GM18519 (cell line): ENCODE data around the gene BAZ2A.
"Not testable (repeated sequence)": the region's sequence is repeated elsewhere in the genome, so short reads cannot be mapped to it uniquely, and the experiment has no call there.

Experiments used
- ATAC-seq: cut with Tn5 transposase; IDR thresholded peaks from one replicate; pipeline ENCODE4 v1.9.1; 2021; ENCODE audit warnings: mild to moderate bottlenecking, moderate library complexity; ENCODE audit not compliant: unreplicated experiment, low FRiP score

Gene BAZ2A

GRCh38 chr12:56599797-56600196, 30.3 kb downstream of the BAZ2A start:
- ATAC-seq = no peak

DNA sequence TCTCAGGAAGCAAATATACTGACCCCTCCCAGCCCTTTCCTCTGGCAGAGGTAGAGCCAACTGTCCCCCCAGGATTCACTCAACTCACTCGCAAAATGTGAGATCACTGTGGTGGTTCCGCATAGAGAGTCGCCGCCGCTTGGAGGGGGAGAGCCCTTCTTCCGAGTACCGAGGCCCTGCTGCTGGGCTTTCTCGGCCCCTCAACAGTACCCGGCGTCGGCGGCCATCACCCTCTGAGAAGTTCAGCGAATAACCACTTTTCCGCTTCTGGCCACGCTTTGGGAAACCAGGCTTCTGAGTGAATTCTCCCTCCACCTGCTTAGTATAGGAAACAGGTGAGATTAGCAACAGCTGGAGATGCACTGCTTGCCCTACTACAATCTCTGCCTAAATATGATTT, 31.1 kb downstream of the BAZ2A start:
- ATAC-seq = no peak

- no peak for ATAC-seq
Measured at GRCh38 chr12:56596815-56597214, 33.3 kb downstream of the BAZ2A start.

DNA sequence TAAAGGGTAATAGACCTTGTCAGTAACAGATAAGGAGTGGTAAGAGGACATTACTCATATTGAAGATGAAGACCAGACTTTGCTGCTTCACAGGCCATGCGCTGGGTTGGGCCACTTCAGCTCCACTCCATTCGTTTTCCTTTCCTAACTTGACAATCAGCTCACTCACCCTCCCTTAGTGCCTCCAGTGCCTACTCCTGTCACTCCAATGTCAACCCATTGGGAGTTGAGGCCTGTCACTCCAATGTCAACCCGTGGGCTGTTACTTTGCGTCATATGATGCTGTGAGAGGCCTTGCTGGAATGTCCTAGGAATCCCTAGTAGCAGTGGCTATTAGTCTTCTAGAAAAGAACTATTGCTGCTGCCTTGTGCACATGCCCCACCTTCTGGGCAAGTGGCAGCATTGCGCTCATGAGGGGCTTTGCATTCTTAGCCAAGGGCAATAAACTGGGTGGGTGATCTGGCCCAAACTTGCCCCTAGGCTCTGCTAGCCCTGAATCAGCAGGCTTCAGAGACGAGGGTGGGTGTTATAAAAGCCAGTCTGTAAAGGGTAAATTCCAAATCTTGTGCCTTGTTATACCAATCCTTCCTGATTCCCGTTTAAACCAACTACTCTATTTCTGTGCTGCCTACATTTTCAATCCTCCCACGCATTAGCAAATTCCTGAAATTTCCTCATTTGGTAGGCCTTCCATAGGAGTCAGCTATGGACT, 36.1 kb downstream of the BAZ2A start:
- ATAC-seq = no peak

DNA sequence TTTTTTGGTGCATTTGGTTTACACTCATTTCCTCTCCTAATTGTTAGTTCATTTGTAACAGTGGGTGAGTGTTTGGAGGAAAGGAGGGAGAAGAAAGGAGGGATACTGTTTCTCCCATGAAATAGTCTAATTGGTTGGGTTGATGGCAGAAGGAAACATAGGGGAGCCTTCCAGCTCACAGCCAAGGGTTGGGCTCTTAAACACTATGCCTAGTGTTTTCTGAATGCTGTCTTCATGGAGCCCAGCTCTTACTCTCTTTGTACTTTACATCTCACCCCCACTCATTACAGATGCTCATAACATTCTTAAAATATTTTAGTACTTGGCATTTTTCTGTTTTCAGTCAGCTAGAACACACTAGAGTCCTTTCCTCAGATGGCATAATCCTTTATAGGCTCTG, 38.2 kb downstream of the BAZ2A start:
- no peak for ATAC-seq

GRCh38 chr12:56591126-56591525, 39.0 kb downstream of the BAZ2A start:
- no peak for ATAC-seq

- no peak for ATAC-seq
Measured at GRCh38 chr12:56590237-56590830, 39.8 kb downstream of the BAZ2A start.

GRCh38 chr12:56589783-56590182, 40.3 kb downstream of the BAZ2A start:
- no peak for ATAC-seq

- no peak for ATAC-seq
Measured at GRCh38 chr12:56585098-56585497, 45.0 kb downstream of the BAZ2A start.

GRCh38 chr12:56581418-56582145, 48.5 kb downstream of the BAZ2A start:
- ATAC-seq = no peak

- no peak for ATAC-seq
Measured at GRCh38 chr12:56578983-56579546, 51.1 kb downstream of the BAZ2A start.

DNA sequence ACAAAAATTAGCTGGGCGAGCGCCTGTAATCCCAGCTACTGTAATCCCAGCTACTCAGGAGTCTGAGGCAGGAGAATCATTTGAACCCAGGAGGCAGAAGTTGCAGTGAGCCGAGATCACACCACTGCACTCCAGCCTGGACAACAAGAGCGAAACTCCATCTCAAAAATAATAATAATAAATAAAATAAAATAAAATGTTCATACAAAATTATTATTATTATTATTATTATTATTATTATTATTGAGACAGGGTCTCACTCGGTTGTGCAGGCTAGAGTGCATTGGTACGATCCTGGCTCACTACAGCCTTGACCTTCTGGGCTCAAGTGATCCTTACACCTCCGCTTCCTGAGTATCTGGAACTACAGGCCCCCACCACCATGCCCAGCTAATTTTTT, 52.9 kb downstream of the BAZ2A start:
- not testable (repeated sequence) for ATAC-seq

DNA sequence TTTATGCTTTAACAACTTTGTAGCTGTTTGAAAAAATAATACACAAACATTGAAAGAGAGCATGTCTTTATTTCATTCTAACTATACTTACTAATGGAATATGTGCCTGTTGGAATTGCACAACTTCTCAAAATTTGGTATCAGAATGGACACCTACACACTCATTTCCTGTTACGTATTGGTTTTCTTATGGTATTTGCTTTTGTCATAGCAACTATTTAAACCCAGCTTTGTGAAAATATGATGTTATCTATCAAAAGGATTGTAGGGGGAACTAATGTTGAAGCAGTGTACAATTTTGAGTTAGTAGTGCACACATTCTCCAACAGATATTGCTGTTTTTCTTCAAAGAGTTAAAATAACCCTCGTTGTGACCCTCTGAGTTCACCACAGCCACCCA, 55.9 kb downstream of the BAZ2A start:
- no peak for ATAC-seq

DNA sequence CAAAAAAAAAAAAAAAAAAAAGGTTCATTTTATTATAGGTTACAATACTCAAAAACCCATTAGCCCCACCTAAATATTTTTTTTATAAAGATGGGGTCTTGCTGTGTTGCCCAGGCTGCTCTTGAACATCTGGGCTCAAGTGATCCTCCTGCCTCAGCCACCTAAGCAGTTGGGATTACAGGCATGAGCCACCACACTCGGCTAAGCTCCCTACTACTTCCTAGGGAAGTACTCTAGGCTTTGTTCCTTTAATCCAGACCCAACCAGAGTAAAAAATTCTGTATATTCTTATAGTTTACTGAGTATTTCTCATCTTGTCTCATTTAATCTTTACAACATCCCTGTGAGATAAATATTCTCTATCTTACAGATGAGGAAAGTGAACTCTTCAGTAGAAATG, 57.8 kb downstream of the BAZ2A start:
- no peak for ATAC-seq

DNA sequence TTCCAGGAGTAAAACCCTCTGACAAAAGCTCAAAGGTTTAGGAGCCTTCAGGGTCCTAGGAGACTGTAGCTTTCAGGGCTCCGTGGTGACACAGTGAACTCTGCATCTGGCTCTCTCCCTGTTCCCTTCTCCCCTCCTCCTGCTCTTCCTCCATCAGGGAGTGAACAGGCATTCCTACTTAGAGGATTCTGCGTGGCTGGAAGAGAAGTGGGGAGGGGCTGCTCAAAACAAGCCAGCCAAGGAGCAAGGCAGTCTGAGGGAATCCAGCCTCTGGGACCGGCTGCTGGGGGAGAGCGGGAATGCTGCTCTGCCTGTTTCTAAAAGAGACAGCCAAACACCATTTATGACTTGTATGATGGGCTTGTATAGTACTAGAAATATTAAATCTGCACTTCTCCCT, 59.0 kb downstream of the BAZ2A start:
- no peak for ATAC-seq

DNA sequence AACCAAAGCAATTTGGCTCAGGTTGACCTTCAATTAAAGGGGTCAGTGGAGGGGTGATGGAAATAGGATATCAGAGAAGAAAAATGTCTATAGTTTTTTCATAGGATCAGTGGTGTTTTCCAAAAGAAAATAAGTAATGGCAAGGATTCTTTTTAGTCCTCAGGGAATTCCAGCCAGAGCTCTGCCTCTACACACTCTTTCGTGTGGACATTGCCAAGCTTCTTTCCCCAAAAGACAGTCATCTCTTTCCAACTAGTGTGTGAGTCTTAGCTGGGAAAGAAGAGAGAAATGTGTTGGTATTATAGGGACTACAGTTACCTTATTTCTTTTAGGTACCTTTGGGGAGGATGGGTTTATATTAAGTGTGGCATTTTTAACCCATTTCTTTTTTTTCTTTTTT, 62.0 kb downstream of the BAZ2A start:
- ATAC-seq = no peak

- ATAC-seq = no peak
Measured at GRCh38 chr12:56565510-56566101, 64.5 kb downstream of the BAZ2A start.

DNA sequence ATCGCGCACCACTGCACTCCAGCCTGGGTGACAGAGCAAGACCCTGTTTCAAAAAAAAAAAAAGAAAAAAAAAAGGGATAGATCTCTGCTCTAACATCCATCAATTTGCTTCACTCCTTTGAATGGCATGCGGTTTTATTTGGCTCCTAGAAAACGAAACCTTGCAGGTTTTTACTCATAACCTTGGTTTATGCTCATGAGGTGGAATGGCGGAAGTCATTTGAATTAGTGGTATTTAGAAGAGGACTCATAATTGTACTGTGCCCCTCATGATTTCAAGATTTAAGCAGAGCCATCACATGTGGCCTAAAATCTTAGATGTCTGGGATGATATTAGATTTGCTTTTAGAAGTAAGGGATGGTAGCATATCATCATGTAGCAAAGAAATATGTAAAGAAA, 79.1 kb downstream of the BAZ2A start:
- no peak for ATAC-seq

DNA sequence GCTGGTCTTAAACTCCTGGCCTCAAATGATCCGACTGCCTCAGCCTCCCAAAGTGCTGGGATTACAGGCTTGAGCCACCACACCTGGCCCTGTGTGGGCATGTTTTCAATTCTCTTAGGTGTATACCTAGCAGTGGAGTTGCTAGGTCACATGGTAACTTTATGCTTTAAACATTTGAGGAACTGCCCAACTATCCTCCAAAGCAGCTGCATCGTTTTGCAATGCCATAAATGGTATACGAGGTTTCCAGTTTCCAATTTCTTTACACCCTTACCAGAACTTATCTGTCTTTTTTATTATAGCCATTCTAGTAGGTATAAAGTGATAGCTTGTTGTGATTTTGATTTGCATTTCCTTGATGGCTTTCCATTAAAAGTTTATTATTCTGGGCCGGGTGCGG, 83.4 kb downstream of the BAZ2A start:
- ATAC-seq = no peak
